NB4 (cell line): ENCODE measurements around the gene FOXP4.

ENCODE experiments used
- DNase-seq: peaks from one replicate; pipeline ENCODE4 v3.0.0; 2010; ENCODE audit warnings: low read depth
- H3K4me3 ChIP-seq: one replicate; pipeline ENCODE4 v1.5.1; 2011; ENCODE audit warnings: mild to moderate bottlenecking, low read depth, low read length, moderate library complexity
- MYC ChIP-seq: IDR thresholded peaks from 2 replicates; pipeline ENCODE4 v1.6.1; 2011; ENCODE audit warnings: low read depth, low read length
- POLR2A ChIP-seq: IDR thresholded peaks from 2 replicates; pipeline ENCODE4 v1.6.1; 2011; ENCODE audit warnings: mild to moderate bottlenecking; ENCODE audit not compliant: insufficient read length; ENCODE audit errors: extremely low read depth
- TF ChIP-seq, protein P1 (sequence below): IDR thresholded peaks from 2 replicates; pipeline ENCODE4 v1.6.1; 2011; ENCODE audit warnings: low read depth, low read length
- TF ChIP-seq, protein P2 (sequence below): IDR thresholded peaks from one replicate; pipeline ENCODE4 v1.5.1; 2012; ENCODE audit warnings: low read depth, low read length

The FOXP4 gene

DNA sequence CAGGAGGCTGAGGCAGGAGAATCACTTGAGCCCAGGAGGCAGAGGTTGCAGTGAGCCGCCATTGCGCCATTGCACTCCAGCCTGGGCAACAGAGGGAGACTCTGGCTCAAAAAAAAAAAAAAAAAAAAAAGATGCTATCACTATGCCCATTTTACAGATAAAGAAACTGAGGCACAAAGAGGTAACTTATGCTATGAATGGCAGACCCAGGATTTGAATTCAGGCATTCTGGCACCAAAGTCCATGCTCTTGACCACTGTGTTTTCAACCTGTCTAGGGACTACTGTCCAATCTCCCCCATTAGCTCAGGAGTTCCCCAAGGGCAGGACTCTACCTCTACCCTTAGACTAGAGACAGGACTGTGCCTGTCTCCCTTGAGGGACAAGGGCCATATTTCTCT lies 82.9 kb downstream of the FOXP4 start:
- no peak for DNase-seq
- TF ChIP-seq MYC (no peak), POLR2A (no peak)
- TF ChIP-seq, protein P1, sequence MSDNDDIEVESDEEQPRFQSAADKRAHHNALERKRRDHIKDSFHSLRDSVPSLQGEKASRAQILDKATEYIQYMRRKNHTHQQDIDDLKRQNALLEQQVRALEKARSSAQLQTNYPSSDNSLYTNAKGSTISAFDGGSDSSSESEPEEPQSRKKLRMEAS: no peak
- TF ChIP-seq, protein P2, sequence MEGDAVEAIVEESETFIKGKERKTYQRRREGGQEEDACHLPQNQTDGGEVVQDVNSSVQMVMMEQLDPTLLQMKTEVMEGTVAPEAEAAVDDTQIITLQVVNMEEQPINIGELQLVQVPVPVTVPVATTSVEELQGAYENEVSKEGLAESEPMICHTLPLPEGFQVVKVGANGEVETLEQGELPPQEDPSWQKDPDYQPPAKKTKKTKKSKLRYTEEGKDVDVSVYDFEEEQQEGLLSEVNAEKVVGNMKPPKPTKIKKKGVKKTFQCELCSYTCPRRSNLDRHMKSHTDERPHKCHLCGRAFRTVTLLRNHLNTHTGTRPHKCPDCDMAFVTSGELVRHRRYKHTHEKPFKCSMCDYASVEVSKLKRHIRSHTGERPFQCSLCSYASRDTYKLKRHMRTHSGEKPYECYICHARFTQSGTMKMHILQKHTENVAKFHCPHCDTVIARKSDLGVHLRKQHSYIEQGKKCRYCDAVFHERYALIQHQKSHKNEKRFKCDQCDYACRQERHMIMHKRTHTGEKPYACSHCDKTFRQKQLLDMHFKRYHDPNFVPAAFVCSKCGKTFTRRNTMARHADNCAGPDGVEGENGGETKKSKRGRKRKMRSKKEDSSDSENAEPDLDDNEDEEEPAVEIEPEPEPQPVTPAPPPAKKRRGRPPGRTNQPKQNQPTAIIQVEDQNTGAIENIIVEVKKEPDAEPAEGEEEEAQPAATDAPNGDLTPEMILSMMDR: no peak
- no peak overlapping the region for H3K4me3 ChIP-seq

DNA sequence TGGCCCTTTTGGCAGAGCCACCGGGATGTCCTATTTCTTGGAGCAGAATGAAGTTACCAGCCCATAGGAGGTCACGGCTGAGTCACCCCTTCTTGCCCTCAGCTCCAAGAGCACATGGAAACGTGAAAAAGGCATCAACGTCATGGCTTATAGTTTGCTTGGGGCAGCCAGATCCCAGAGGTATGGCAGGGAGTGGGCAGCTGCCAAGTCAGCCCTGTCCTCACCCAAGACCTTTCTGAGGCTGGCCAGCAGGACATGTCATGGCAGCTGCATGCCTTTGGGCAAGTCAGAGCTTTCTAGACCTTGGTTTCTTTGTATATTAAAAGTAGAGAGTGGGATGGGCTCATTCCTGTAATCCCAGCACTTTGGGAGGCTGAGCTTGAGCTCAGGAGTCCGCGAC lies 83.9 kb downstream of the FOXP4 start:
- DNase-seq: no peak

DNA sequence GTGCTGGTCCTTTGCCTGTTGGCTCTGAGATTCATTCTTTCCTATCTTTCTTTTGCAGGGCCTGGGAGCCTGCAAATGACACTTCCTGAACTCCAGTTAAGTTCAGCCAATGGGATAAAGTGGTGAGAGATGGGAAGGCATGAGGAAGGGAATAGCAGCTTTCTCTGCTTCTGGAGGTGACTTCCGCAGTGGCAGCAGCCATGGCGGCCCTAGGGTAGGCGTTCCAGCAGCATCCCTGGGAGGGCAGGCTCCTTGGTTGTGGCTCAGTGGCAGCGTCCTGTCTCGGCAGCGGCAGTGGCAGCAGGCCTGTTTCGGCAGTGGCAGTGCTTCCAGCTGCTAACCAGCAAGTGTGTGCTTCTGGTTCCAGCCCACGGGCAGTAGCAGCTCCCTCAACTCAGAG lies 84.8 kb downstream of the FOXP4 start:
- TF ChIP-seq POLR2A (no peak), MYC (no peak)
- TF ChIP-seq, protein P1: no peak
- TF ChIP-seq, protein P2: no peak
- DNase-seq: no peak
- H3K4me3 ChIP-seq: no peak overlapping the region

More for the DNA sequence above, 83.9 kb downstream of the FOXP4 start:
- no peak overlapping the region for H3K4me3 ChIP-seq
- TF ChIP-seq, protein P1: no peak
- TF ChIP-seq MYC (no peak), POLR2A (no peak)
- TF ChIP-seq, protein P2: no peak

DNA sequence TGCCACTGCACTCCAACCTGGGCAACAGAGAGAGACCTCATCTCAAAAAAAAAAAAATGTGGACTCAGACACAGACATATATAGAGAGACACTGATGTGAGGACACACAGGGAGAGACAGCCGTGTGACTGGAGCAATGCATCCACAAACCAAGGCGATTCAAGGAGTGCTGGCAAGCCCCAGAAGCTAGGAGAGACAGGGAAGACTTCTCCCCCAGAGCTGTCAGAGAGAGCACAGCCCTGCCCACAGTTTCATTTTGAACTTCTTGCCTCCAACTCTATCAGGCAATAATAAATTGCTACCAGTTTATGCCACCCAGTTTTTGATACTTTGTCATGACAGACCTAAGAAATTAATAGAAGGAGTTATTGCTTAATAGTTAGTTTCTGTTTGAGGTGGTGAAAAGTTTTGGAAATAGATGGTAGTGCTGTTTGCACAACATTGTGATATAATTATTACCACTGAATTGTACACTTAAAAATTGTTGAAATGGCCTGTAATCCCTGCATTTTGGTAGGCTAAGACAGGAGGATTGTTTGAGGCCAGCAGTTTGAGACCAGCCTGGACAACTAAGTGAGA lies 87.0 kb downstream of the FOXP4 start:
- no peak for DNase-seq
- no peak for TF ChIP-seq POLR2A
- TF ChIP-seq, protein P2: no peak
- TF ChIP-seq, protein P1: no peak
- no peak for TF ChIP-seq MYC
- H3K4me3 ChIP-seq: no peak overlapping the region

DNA sequence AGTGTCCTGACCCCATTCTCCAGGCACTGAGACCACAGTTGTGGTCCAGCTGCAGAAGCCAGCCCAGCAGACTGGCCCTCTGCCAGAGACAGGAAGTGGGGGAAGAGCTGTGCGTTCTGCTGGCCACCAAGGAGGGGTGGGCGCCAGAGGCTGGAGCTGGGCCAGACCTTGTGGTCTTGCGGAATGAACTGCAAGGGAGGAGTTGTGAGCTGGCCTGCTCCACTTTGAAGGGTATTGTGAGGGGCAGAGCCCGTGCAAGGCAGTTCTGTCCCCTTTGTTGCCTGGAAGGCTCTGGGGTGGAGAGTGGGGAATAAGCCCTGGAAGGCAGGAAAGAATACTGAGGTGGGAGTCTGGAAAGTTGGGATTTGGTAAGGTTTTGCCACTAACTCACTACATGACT lies 88.5 kb downstream of the FOXP4 start:
- no peak overlapping the region for H3K4me3 ChIP-seq
- no peak for DNase-seq
- TF ChIP-seq, protein P2: no peak
- TF ChIP-seq POLR2A (no peak), MYC (no peak)
- TF ChIP-seq, protein P1: no peak
